Measurements from ENCODE around the gene EPAS1. TPM values are rescaled to one million over a fixed set of nuclear protein-coding genes. Genes with fewer than 3 reads are reported as not detected.

Gene EPAS1
- total RNA-seq, 1 experiment from 2014 or later: 8.5 TPM

- TF ChIP-seq ZNF532 (CRISPR knock-in tag; IDR thresholded peaks at IDR 0.05; ENCODE audit: borderline replicate concordance) (no peak), ZBTB21 (CRISPR knock-in tag; IDR thresholded peaks at IDR 0.05; ENCODE audit: borderline replicate concordance) (no peak), ZNF425 (CRISPR knock-in tag; conservative IDR thresholded peaks at IDR 0.05) (no peak), ZSCAN18 (CRISPR knock-in tag; IDR thresholded peaks at IDR 0.05) (no peak), ERG (CRISPR knock-in tag; IDR thresholded peaks at IDR 0.05) (no peak), GABPB1 (CRISPR knock-in tag; IDR thresholded peaks at IDR 0.05) (no peak), E2F4 (CRISPR knock-in tag; IDR thresholded peaks at IDR 0.05; ENCODE audit: borderline replicate concordance, low read depth) (no peak)
These were observed 31.1 kb downstream of the EPAS1 start (continued) for GRCh38 chr2:46328291-46328690.

GRCh38 chr2:46328829-46329228 lies 31.6 kb downstream of the EPAS1 start:
- no peak overlapping the region for H3K27ac Mint-ChIP-seq

GRCh38 chr2:46329340-46329739 lies 32.1 kb downstream of the EPAS1 start:
- H3K27me3 Mint-ChIP-seq (ENCODE audit: low read depth): peaks cover 2% of the 10 kb centered on the region; the same call in 1 of the 2 replicates
- H3K9me3 Mint-ChIP-seq: no peaks in the 10 kb centered on the region
- ChIA-PET CTCF (interaction anchor here (1.4 kb wide), 1 partner anchor 21 kb away, joined by 4 read pairs; no protein-coding TSS in a partner anchor), POLR2A (no interaction called here)
- no peaks in the 10 kb centered on the region for H3K36me3 Mint-ChIP-seq
- H3K4me3 Mint-ChIP-seq: no peak overlapping the region
- no peak for DNase-seq (ENCODE audit: low spot score)
- H3K27ac Mint-ChIP-seq: no peak overlapping the region
- peaks cover 11% of the 10 kb centered on the region for H3K4me1 Mint-ChIP-seq
- ATAC-seq: no peak
- TF ChIP-seq ATF3 (CRISPR knock-in tag; conservative IDR thresholded peaks at IDR 0.05) (no peak), NFE2L1 (CRISPR knock-in tag; IDR thresholded peaks at IDR 0.05) (no peak), E2F1 (CRISPR knock-in tag; IDR thresholded peaks at IDR 0.05) (no peak), HMGXB4 (CRISPR knock-in tag; IDR thresholded peaks at IDR 0.05) (no peak), ATF6 (CRISPR knock-in tag; IDR thresholded peaks at IDR 0.05) (no peak), SMAD4 (CRISPR knock-in tag; IDR thresholded peaks at IDR 0.05) (no peak)

More at GRCh38 chr2:46328829-46329228, 31.6 kb downstream of the EPAS1 start:
- no peaks in the 10 kb centered on the region for H3K36me3 Mint-ChIP-seq
- ChIA-PET POLR2A (no interaction called here), CTCF (interaction anchor here (1.1 to 2.4 kb wide), 6 partner anchors 9 to 166 kb away, joined by 3 to 15 read pairs (median 4); no protein-coding TSS in a partner anchor)
- H3K27me3 Mint-ChIP-seq (ENCODE audit: low read depth): peaks cover 2% of the 10 kb centered on the region; the same call in 1 of the 2 replicates
- DNase-seq (ENCODE audit: low spot score) (no peak), ATAC-seq (no peak)
- no peaks in the 10 kb centered on the region for H3K9me3 Mint-ChIP-seq
- peaks cover 8% of the 10 kb centered on the region for H3K4me1 Mint-ChIP-seq
- TF ChIP-seq ZNF232 (CRISPR knock-in tag; IDR thresholded peaks at IDR 0.05): no peak
- no peak overlapping the region for H3K4me3 Mint-ChIP-seq

Data from WTC11 (cell line).